ENCODE data around the gene LAPTM4A.
A peak's percentile ranks its signal among the peaks of the same experiment; 100 is the strongest.

Gene LAPTM4A

DNA sequence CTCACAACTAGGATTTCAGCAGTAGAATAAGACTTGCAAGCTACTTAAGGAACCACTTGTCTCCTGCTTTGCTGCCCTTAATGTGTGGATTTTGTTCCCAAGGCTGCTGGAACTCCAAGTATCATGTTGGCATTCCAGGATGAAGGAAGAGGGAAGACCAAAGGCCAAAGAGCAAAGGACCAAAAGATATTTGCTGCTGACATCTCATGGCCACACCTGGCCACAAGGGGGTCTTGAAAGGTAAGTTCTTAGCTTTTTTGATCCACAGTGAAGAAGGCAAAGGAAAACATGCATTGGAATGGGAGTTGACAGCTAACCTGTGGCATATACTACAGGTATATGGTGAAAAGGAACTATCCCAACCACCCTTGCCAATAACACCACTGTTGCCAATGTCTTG, 35.1 kb downstream of the LAPTM4A start:
- no peak for ATAC-seq

DNA sequence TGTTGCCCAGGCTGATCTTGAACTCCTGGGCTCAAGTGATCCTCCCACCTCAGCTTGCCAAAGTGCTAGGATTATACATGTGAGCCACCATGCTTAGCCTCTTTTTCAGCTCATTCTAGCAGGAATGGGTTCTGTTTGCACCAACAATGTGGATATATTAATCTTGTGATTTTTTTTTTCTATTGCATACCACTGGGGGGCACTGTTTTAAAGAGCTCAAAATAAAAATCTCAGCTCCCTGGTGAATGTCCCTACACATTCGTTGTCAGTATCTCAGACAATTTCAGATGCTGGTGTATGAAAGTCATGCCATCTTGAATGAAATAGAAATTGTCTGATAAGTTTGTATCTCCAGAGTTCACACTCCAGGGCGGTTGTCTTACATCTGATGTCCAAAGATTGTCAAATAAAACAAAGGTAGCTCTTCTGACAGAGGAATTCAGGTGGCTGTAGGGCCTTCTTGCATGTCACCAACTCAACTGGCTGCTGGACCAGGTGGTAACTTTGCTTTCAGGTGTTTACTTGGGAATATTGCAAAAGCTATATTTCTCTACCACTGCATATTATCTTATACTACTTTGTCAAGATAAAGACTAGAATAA, 35.8 kb downstream of the LAPTM4A start:
- no peak for ATAC-seq

DNA sequence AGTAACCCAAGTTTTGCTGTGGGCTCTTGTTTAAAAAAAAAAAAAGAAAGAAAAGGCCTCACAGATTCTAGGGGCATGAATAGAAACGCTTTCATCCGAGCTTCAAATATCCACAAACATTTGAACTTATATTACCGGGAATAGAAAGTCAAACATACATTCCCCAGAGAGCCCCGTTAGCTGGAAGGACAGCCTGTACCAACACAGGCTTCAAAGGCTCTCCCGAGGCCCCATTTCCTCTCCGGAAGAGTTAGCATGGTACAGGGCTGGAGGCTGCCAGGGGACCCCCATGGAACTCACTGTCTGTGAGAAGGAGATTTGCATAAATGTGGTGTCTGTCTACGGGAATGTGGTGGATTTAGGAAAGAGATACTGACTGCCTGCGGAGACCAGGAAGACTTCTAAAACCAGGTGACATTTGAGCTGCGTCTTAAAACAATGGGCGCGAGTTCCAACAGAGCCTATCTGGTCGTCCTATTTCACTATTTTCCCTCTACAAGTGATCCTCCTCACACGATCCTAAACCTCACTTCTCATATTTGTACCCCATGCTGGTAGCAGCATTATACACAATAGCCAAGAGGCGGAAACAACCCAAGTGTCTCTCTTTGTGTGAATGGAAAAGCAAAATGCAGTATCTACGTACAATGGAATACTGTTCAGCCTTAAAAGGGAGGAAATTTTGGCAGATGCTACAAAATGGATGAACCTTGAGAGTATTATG, 38.1 kb downstream of the LAPTM4A start:
- no peak for ATAC-seq

- ATAC-seq: peak; percentile 38 to 41
These were observed 38.9 kb downstream of the LAPTM4A start, which contains the start of gene MATN3 for GRCh38 chr2:20012282-20013125. MATN3 (minus strand) TSS chr2:20012668; CDS start chr2:20012631, 37 bp downstream.

- no peak for ATAC-seq
These were observed 39.5 kb downstream of the LAPTM4A start for GRCh38 chr2:20012032-20012281.

GRCh38 chr2:20011276-20012031, 40.0 kb downstream of the LAPTM4A start:
- ATAC-seq: no peak

- ATAC-seq: no peak
These were observed 42.7 kb downstream of the LAPTM4A start for GRCh38 chr2:20008703-20009102.

- no peak for ATAC-seq
These were observed 45.4 kb downstream of the LAPTM4A start for GRCh38 chr2:20005891-20006470.

DNA sequence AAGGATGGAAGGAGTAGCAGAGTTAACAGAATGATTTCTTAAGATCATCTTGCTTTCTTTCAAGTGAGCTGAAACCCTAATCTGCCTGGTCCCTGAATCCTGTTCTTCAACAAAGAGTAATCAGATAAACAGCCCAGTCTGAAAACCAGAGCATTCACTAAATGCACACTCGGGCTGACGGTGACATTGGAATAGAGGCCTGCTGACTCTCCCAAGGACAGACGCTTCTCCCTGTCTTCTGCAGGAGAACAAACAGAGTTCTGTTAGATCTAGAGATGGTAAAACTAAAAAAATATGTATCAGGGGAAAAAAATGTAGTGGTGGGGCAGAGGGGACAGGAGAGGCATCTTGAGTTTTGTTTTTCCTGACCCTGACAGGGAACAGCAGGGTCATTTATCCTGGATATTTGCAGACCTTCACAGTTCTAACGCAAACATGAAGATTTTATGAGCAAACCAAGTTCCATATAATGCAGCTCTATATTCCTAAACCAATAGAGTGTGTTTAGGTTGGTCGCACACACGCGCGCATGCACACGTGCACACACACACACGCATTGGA, 46.3 kb downstream of the LAPTM4A start:
- ATAC-seq: no peak

GRCh38 chr2:20001361-20001863, 50.0 kb downstream of the LAPTM4A start:
- ATAC-seq: no peak

- no peak for ATAC-seq
These were observed 57.7 kb downstream of the LAPTM4A start for GRCh38 chr2:19993731-19994130.

DNA sequence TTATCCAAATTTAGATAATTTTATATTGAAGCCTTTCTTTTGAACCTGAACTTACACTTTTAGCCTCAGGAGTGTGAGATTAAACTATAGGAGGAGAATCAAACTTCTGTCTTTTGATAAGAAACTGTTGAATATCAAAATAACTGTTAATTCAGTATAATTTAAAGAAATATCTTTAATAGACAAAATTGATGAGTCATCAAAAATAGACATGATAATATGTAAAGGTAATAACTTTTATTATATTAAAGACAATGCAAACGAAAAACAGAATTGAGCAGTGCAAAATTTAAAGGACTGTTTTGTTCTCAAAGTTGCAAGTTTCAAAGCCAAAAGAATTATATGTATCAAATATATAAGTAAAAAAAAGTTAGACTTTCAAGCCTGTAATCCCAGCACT, 59.5 kb downstream of the LAPTM4A start:
- ATAC-seq: no peak

- no peak for ATAC-seq
These were observed 61.1 kb downstream of the LAPTM4A start for GRCh38 chr2:19990416-19990728.

DNA sequence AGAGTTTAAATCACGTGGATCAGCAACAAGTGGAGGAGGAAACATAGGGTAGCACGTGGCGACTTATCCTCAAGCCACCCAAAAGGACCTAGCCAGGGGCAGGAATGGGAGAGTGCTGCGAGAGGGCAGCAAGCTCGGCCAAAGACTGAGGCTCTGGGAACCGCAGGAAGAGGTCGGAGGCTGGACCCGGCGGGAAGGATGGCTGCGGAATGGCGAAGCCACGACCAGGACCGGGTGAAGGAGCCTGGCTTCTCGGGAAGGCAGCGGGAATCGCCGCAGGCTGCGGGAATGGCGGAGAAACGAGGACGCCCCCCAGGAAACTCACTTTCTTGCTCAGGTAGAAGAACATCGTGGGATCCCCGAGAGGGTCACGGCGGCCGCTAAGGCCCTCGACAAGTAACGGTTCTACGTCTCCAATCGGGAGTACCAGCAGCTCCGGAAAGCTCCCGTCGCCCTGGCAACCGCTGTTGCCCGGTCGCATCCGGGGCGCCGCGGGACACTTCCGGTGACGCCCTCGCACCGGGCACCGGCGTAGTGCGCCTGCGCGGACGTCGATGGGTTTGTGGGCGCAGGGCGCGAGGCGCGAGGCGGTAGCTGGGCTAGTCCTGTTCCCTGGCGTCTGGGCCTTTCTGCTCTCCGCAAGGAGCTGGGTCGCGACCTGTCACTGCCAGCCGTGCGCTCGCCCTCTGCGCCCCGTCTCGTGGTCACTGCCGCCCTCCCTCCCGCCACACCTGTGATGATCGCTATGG, 61.6 kb downstream of the LAPTM4A start, which contains the start of gene WDR35:
TSS of gene WDR35 (minus strand) at position 439 of the 749 bp plus-strand sequence. CDS start at position 349, 90 bp downstream.
- ATAC-seq: peak; percentile 92 to 94

DNA sequence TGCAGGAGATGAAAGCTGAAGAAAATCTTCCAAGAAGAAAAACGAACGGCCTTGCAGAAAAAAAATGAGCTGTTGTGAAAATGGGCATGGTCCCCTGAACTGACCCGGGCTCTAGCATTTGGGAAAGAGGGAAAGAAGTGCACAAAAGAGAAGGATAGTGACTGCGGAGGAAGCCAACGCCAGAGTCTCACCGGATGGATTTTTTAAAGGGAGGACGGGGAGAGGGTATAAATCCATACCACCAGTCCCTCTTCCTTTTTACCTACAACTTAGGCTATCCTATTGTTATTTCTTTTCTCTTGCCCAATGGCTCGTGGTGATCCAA, 62.1 kb downstream of the LAPTM4A start:
- ATAC-seq: no peak

DNA sequence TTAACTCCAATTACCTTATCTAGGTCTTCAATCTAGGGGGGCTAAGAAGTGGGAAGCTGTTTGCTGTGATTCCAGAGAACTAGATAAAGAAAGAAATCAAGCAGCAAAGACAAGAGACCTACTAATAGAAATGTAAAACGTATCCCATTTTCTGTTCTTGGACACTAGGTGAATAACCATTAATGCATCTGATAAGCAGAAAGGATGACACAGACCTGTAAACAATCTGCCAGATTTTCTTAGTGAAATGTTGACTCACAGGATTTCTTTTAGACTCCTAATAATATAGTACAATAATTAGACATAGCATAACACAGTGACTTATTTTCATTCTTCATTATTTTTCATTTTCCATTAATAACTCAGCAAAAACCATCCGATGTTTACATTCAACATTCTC, 62.8 kb downstream of the LAPTM4A start:
- ATAC-seq: no peak

DNA sequence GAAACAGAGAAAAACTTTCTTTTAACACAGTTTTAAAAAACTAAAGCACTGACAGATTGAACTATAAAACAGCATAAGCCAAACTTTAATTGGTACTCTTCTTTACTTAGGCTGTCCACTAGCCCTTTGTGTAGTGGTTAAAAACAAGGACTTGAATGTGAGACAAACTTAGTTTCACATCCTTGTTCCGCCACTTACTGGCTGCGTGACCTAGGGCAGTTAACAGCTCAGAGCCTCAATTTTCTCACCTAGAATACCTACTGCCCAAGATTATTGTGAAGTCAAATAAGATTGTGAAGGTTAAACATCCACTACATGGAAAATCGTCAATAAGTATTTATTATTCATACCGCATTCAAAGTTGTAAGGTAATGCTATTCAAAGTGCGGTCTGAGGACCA, 63.5 kb downstream of the LAPTM4A start:
- ATAC-seq: no peak

All from activated CD4-positive, CD25-positive, alpha-beta regulatory T cell treated with anti-CD3 and anti-CD28 coated beads, Interleukin-2, amount 50 U/mL, for 24 hours (primary cell).